DND-41 (cell line): ENCODE measurements around the gene RBM39.
A peak's percentile ranks its signal among the peaks of the same experiment; 100 is the strongest.
"Not testable (repeated sequence)": the region's sequence is repeated elsewhere in the genome, so short reads cannot be mapped to it uniquely, and the experiment has no call there.

Experiments used
- ATAC-seq: fragments of 200-7000 bp; cut with Tn5 transposase; 3 replicates; pipeline ENCODE4 v1.9.1; 2021; ENCODE audit warnings: low read depth; ENCODE audit not compliant: insufficient read depth
- DNase-seq: peaks from one replicate; pipeline ENCODE4 v3.0.0-alpha.2; 2020
- H2AFZ ChIP-seq: 2 replicates; pipeline ENCODE4 v1.6.0; 2012; ENCODE audit warnings: low read depth, low read length
- H3K27ac ChIP-seq: 2 replicates; pipeline ENCODE4 v1.5.1; 2012; ENCODE audit warnings: low read length, inconsistent platforms
- H3K27me3 ChIP-seq: fragments of 200-600 bp; sonication (generic); 2 replicates; pipeline ENCODE4 v1.6.0; 2012; ENCODE audit warnings: low read length, mild to moderate bottlenecking, inconsistent platforms; ENCODE audit not compliant: insufficient read depth, poor library complexity
- H3K36me3 ChIP-seq: 2 replicates; pipeline ENCODE4 v1.5.1; 2012; ENCODE audit warnings: low read length, inconsistent platforms; ENCODE audit not compliant: insufficient read depth
- H3K4me1 ChIP-seq: 2 replicates; pipeline ENCODE4 v1.5.1; 2012; ENCODE audit warnings: mild to moderate bottlenecking, low read length; ENCODE audit not compliant: insufficient read depth
- H3K4me2 ChIP-seq: 2 replicates; pipeline ENCODE4 v1.6.0; 2012; ENCODE audit warnings: mild to moderate bottlenecking, moderate library complexity, low read length, inconsistent platforms; ENCODE audit not compliant: insufficient read depth
- H3K4me3 ChIP-seq, 2 experiments: fragments of 200-600 bp in 1 of 2; shearing (Covaris generic) in 1 of 2; 2 replicates each; pipeline ENCODE4 v1.5.1; 2012 to 2016; ENCODE audit warnings: inconsistent platforms in 2 of 2, low read length in 2 of 2, mild to moderate bottlenecking in 2 of 2, low read depth in 1 of 2, moderate library complexity in 1 of 2
- H3K79me2 ChIP-seq: 2 replicates; pipeline ENCODE4 v1.6.0; 2012; ENCODE audit warnings: low read length, inconsistent platforms; ENCODE audit not compliant: insufficient read depth
- H3K9ac ChIP-seq: 2 replicates; pipeline ENCODE4 v1.6.0; 2012; ENCODE audit warnings: low read depth, mild to moderate bottlenecking, inconsistent platforms, low read length, moderate library complexity
- H3K9me3 ChIP-seq: 2 replicates; pipeline ENCODE4 v1.5.1; 2012; ENCODE audit warnings: low read length, moderate library complexity, mild to moderate bottlenecking, inconsistent platforms; ENCODE audit not compliant: insufficient read depth, severe bottlenecking
- H4K20me1 ChIP-seq: 2 replicates; pipeline ENCODE4 v1.6.0; 2012; ENCODE audit warnings: low read length; ENCODE audit not compliant: insufficient read depth
- CTCF ChIP-seq: IDR thresholded peaks from 2 replicates; pipeline ENCODE4 v1.5.1; 2012; ENCODE audit warnings: borderline replicate concordance, low read length, moderate library complexity, mild to moderate bottlenecking; ENCODE audit not compliant: poor library complexity, severe bottlenecking; ENCODE audit errors: extremely low read depth
- EZH2 ChIP-seq: IDR thresholded peaks from 3 replicates; pipeline ENCODE4 v1.6.1; 2012; ENCODE audit warnings: borderline replicate concordance, low read depth, mild to moderate bottlenecking, moderate library complexity, low read length, inconsistent platforms; ENCODE audit not compliant: severe bottlenecking

Gene RBM39

GRCh38 chr20:35695245-35695749 lies 46.8 kb downstream of the RBM39 start:
- ATAC-seq (no peak), DNase-seq (no peak)
- Histone ChIP-seq H3K4me2 (no peak overlapping the region), H3K4me3 (no peak overlapping the region), H2AFZ (no peak overlapping the region), H3K27me3 (no peaks in the 10 kb centered on the region), H3K4me1 (peaks cover 24% of the 10 kb centered on the region), H3K36me3 (peaks cover 40% of the 10 kb centered on the region), H3K9ac (no peak overlapping the region), H4K20me1 (0 out of 2 replicates have a peak, but pooled peaks cover 4% of the 10 kb centered on the region), H3K79me2 (peaks cover 37% of the 10 kb centered on the region), H3K27ac (no peak overlapping the region), H3K9me3 (no peaks in the 10 kb centered on the region)
- TF ChIP-seq EZH2 (no peak), CTCF (peak; percentile 10)

- peaks cover 58% of the 10 kb centered on the region for H3K36me3 ChIP-seq
- H3K4me3 ChIP-seq: no peak overlapping the region
- H3K79me2 ChIP-seq: 0 out of 2 replicates have a peak, but pooled peaks cover 2% of the 10 kb centered on the region
- H3K9ac ChIP-seq: no peak overlapping the region
- DNase-seq: no peak
- no peak for TF ChIP-seq CTCF
- TF ChIP-seq EZH2: no peak
- H4K20me1 ChIP-seq: no peaks in the 10 kb centered on the region
- H3K4me2 ChIP-seq: no peak overlapping the region
- H2AFZ ChIP-seq: no peak overlapping the region
- no peak for ATAC-seq
- no peaks in the 10 kb centered on the region for H3K4me1 ChIP-seq
- H3K9me3 ChIP-seq: no peaks in the 10 kb centered on the region
- no peaks in the 10 kb centered on the region for H3K27me3 ChIP-seq
- H3K27ac ChIP-seq: no peak overlapping the region
These were observed 51.8 kb downstream of the RBM39 start for GRCh38 chr20:35690265-35690664.

GRCh38 chr20:35686872-35687271 lies 55.2 kb downstream of the RBM39 start:
- H3K79me2 ChIP-seq, H3K9ac ChIP-seq, ATAC-seq, H3K4me1 ChIP-seq, H3K4me2 ChIP-seq, H2AFZ ChIP-seq, H3K27me3 ChIP-seq, H3K27ac ChIP-seq, H3K4me3 ChIP-seq, H4K20me1 ChIP-seq, DNase-seq, H3K9me3 ChIP-seq: not testable (repeated sequence)
- H3K36me3 ChIP-seq: peaks cover 48% of the 10 kb centered on the region
- peak; percentile 26 for TF ChIP-seq CTCF

- H3K4me2 ChIP-seq, DNase-seq, H3K9ac ChIP-seq, H3K27ac ChIP-seq, H3K4me1 ChIP-seq, H3K79me2 ChIP-seq, H3K27me3 ChIP-seq, H3K4me3 ChIP-seq, H4K20me1 ChIP-seq, H2AFZ ChIP-seq, H3K9me3 ChIP-seq, ATAC-seq: not testable (repeated sequence)
- H3K36me3 ChIP-seq: peaks cover 49% of the 10 kb centered on the region
These were observed 56.7 kb downstream of the RBM39 start for GRCh38 chr20:35685368-35685767.
